Stimulated activated naive CD4-positive, alpha-beta T cell treated with Interleukin-2 at 50 U/mL for 16 hours (primary cell): ENCODE measurements around the gene DOCK4.

ENCODE experiments used
- DNase-seq: peaks from one replicate; lab custom pipeline; 2025; lab: John Stamatoyannopoulos, UW

The DOCK4 gene

GRCh38 chr7:111763221-111763801 lies 442.9 kb downstream of the DOCK4 start:
- no peak for DNase-seq

- no peak for DNase-seq
These were observed 443.4 kb downstream of the DOCK4 start for GRCh38 chr7:111762799-111763198.

- no peak for DNase-seq
These were observed 444.0 kb downstream of the DOCK4 start for GRCh38 chr7:111762211-111762610.

- no peak for DNase-seq
These were observed 446.2 kb downstream of the DOCK4 start for GRCh38 chr7:111760043-111760442.

GRCh38 chr7:111758332-111758731 lies 447.9 kb downstream of the DOCK4 start:
- no peak for DNase-seq

- no peak for DNase-seq
These were observed 449.5 kb downstream of the DOCK4 start for GRCh38 chr7:111756687-111757178.

- no peak for DNase-seq
These were observed 450.8 kb downstream of the DOCK4 start for GRCh38 chr7:111755383-111755782.

- DNase-seq: no peak
These were observed 452.2 kb downstream of the DOCK4 start for GRCh38 chr7:111753968-111754367.

- DNase-seq: peak; percentile 28
These were observed 454.1 kb downstream of the DOCK4 start for GRCh38 chr7:111752022-111752582.

- no peak for DNase-seq
These were observed 455.3 kb downstream of the DOCK4 start for GRCh38 chr7:111750878-111751277.

GRCh38 chr7:111750228-111750627 lies 456.0 kb downstream of the DOCK4 start:
- DNase-seq: no peak

GRCh38 chr7:111749625-111750024 lies 456.6 kb downstream of the DOCK4 start:
- DNase-seq: no peak

- DNase-seq: no peak
These were observed 458.5 kb downstream of the DOCK4 start for GRCh38 chr7:111747718-111748117.

GRCh38 chr7:111746950-111747349 lies 459.2 kb downstream of the DOCK4 start:
- DNase-seq: no peak

- DNase-seq: no peak
These were observed 461.6 kb downstream of the DOCK4 start for GRCh38 chr7:111744501-111745155.

- DNase-seq: no peak
These were observed 462.9 kb downstream of the DOCK4 start for GRCh38 chr7:111743244-111743847.

- DNase-seq: peak; percentile 1
These were observed 464.4 kb downstream of the DOCK4 start for GRCh38 chr7:111741811-111742240.

GRCh38 chr7:111740942-111741341 lies 465.3 kb downstream of the DOCK4 start:
- DNase-seq: no peak

GRCh38 chr7:111736552-111736874 lies 469.7 kb downstream of the DOCK4 start:
- no peak for DNase-seq

- DNase-seq: peak; percentile 6
These were observed 470.3 kb downstream of the DOCK4 start for GRCh38 chr7:111735661-111736551.

GRCh38 chr7:111734954-111735660 lies 471.1 kb downstream of the DOCK4 start:
- no peak for DNase-seq
